Measurements from ENCODE around the gene CYP20A1.
A peak's percentile ranks its signal among the peaks of the same experiment; 100 is the strongest.
"Not testable (repeated sequence)": the region's sequence is repeated elsewhere in the genome, so short reads cannot be mapped to it uniquely, and the experiment has no call there.

Gene CYP20A1

GRCh38 chr2:203280428-203281064, 41.7 kb downstream of the CYP20A1 start:
- peak; percentile 72 to 73 for DNase-seq (ENCODE audit: low read depth in 2 of 2)

- no peak for DNase-seq (ENCODE audit: low read depth in 2 of 2)
Observed at GRCh38 chr2:203282101-203282500, 43.3 kb downstream of the CYP20A1 start.

- DNase-seq (ENCODE audit: low read depth in 2 of 2) = no peak
Observed at GRCh38 chr2:203286532-203286931, 47.7 kb downstream of the CYP20A1 start.

- DNase-seq (ENCODE audit: low read depth in 2 of 2) = no peak
Observed at GRCh38 chr2:203301667-203302066, 62.8 kb downstream of the CYP20A1 start.

- not testable (repeated sequence) for DNase-seq (ENCODE audit: low read depth in 2 of 2)
Observed at GRCh38 chr2:203302586-203302985, 63.8 kb downstream of the CYP20A1 start.

- no peak for DNase-seq (ENCODE audit: low read depth in 2 of 2)
Observed at GRCh38 chr2:203310688-203311436, 72.0 kb downstream of the CYP20A1 start.

GRCh38 chr2:203326356-203326755, 87.5 kb downstream of the CYP20A1 start:
- DNase-seq (ENCODE audit: low read depth in 2 of 2) = no peak

- DNase-seq (ENCODE audit: low read depth in 2 of 2) = no peak
Observed at GRCh38 chr2:203327582-203327900, 88.7 kb downstream of the CYP20A1 start.

GRCh38 chr2:203327901-203328759, 89.3 kb downstream of the CYP20A1 start, which contains the start of gene ABI2:
TSS of gene ABI2 (plus strand) at chr2:203328394. CDS start at chr2:203328515, 121 bp downstream.
- peak; percentile 66 to 75 for DNase-seq (ENCODE audit: low read depth in 2 of 2)

GRCh38 chr2:203328760-203329540, 90.1 kb downstream of the CYP20A1 start:
- no peak for DNase-seq (ENCODE audit: low read depth in 2 of 2)

GRCh38 chr2:203330434-203330833, 91.6 kb downstream of the CYP20A1 start:
- DNase-seq (ENCODE audit: low read depth in 2 of 2) = peak; percentile 22 to 23

- DNase-seq (ENCODE audit: low read depth in 2 of 2) = no peak
Observed at GRCh38 chr2:203338322-203338721, 99.5 kb downstream of the CYP20A1 start.

- DNase-seq (ENCODE audit: low read depth in 2 of 2) = peak; percentile 24
Observed at GRCh38 chr2:203340791-203341487, 102.1 kb downstream of the CYP20A1 start.

- DNase-seq (ENCODE audit: low read depth in 2 of 2) = no peak
Observed at GRCh38 chr2:203341741-203342310, 103.0 kb downstream of the CYP20A1 start.

GRCh38 chr2:203342374-203342773, 103.6 kb downstream of the CYP20A1 start:
- not testable (repeated sequence) for DNase-seq (ENCODE audit: low read depth in 2 of 2)

- DNase-seq (ENCODE audit: low read depth in 2 of 2) = no peak
Observed at GRCh38 chr2:203344667-203345066, 105.8 kb downstream of the CYP20A1 start.

GRCh38 chr2:203346612-203347011, 107.8 kb downstream of the CYP20A1 start:
- DNase-seq (ENCODE audit: low read depth in 2 of 2) = no peak

- no peak for DNase-seq (ENCODE audit: low read depth in 2 of 2)
Observed at GRCh38 chr2:203347375-203347774, 108.6 kb downstream of the CYP20A1 start.

GRCh38 chr2:203352604-203353255, 113.9 kb downstream of the CYP20A1 start:
- no peak for DNase-seq (ENCODE audit: low read depth in 2 of 2)

GRCh38 chr2:203354966-203355365, 116.1 kb downstream of the CYP20A1 start:
- no peak for DNase-seq (ENCODE audit: low read depth in 2 of 2)
